ENCODE measurements around the gene SPINT1. TPM values are rescaled to one million over a fixed set of nuclear protein-coding genes. Genes with fewer than 3 reads are reported as not detected.

Gene SPINT1
- total and polyA plus RNA-seq, 2 donors (not counting 1 experiment from before 2014, with no cell fraction given) = 14.4 to 21.3 TPM

- Histone ChIP-seq H3K9ac (ENCODE audit: low read length) (no peak overlapping the region), H3K27ac (ENCODE audit: low read length in 2 of 2) (no peak overlapping the region), H3K4me2 (replicated peaks; ENCODE audit: low read depth, low read length, poor library complexity, severe bottlenecking) (no peak overlapping the region), H2AFZ (ENCODE audit: insufficient read depth, low read depth, low read length, poor library complexity, severe bottlenecking) (no peak overlapping the region), H3K9me3 (ENCODE audit: control extremely low read depth in 1 of 3, control insufficient read depth in 2 of 3, insufficient read depth in 1 of 3, low read length in 2 of 3) (no peaks in the 10 kb centered on the region), H3K4me1 (ENCODE audit: control insufficient read depth in 2 of 2, insufficient read depth in 2 of 2, low read length in 2 of 2) (peaks cover 1 to 7% of the 10 kb centered on the region in 2 donors), H4K20me1 (ENCODE audit: control insufficient read depth, insufficient read depth, low read length, poor library complexity, severe bottlenecking) (no peaks in the 10 kb centered on the region), H3K36me3 (replicated peaks in 1 of 2; ENCODE audit: control extremely low read depth in 1 of 2, control insufficient read depth in 1 of 2, extremely low read depth in 1 of 2, insufficient read depth in 2 of 2, low read length in 1 of 2) (no peaks in the 10 kb centered on the region), H3K79me2 (ENCODE audit: control insufficient read depth, insufficient read depth, low read length) (no peaks in the 10 kb centered on the region), H3K27me3 (replicated peaks in 1 of 4; ENCODE audit: control extremely low read depth in 1 of 4, control insufficient read depth in 3 of 4, insufficient read depth in 4 of 4, low read length in 3 of 4) (no peaks in the 10 kb centered on the region), H3K4me3 (ENCODE audit: control extremely low read depth in 1 of 5, extremely low read depth in 1 of 5, insufficient read depth in 1 of 5, low read depth in 2 of 5, low read length in 4 of 5) (no peak overlapping the region)
- ChIA-PET CTCF (interaction anchor here (1.2 kb wide), 1 partner anchor 41 kb away, joined by 6 read pairs; the partner anchor contains the start of gene VPS18), POLR2A (interaction anchor here (0.6 to 0.7 kb wide), 2 partner anchors 46 to 1785 kb away, joined by 5 to 7 read pairs; no protein-coding TSS in a partner anchor)
- Mint-ChIP-seq H3K9me3 (ENCODE audit: insufficient read depth) (no peaks in the 10 kb centered on the region), H3K4me3 (no peak overlapping the region), H3K27ac (no peak overlapping the region), H3K4me1 (peaks cover 9% of the 10 kb centered on the region), H3K27me3 (no peaks in the 10 kb centered on the region)
- WGBS (ENCODE audit: insufficient coverage) = no CpG with 5 or more reads among the region's 5 CpGs
- TF ChIP-seq EZH2 (IDR thresholded peaks at IDR 0.05; ENCODE audit: borderline replicate concordance, insufficient read depth, low read depth, low read length, poor library complexity, severe bottlenecking) = no peak
- TF ChIP-seq, protein P1, sequence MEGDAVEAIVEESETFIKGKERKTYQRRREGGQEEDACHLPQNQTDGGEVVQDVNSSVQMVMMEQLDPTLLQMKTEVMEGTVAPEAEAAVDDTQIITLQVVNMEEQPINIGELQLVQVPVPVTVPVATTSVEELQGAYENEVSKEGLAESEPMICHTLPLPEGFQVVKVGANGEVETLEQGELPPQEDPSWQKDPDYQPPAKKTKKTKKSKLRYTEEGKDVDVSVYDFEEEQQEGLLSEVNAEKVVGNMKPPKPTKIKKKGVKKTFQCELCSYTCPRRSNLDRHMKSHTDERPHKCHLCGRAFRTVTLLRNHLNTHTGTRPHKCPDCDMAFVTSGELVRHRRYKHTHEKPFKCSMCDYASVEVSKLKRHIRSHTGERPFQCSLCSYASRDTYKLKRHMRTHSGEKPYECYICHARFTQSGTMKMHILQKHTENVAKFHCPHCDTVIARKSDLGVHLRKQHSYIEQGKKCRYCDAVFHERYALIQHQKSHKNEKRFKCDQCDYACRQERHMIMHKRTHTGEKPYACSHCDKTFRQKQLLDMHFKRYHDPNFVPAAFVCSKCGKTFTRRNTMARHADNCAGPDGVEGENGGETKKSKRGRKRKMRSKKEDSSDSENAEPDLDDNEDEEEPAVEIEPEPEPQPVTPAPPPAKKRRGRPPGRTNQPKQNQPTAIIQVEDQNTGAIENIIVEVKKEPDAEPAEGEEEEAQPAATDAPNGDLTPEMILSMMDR (IDR thresholded peaks at IDR 0.05) = no peak
- DNase-seq = no peak
- intact Hi-C loops (cut with micrococcal nuclease) = no loop called here
- no peak for ATAC-seq (ENCODE audit: low read depth)
These were observed 8.7 kb downstream of the SPINT1 start for GRCh38 chr15:40852529-40852928.

GRCh38 chr15:40853241-40853890 lies 9.5 kb downstream of the SPINT1 start:
- H2AFZ ChIP-seq (ENCODE audit: insufficient read depth, low read depth, low read length, poor library complexity, severe bottlenecking) = no peak overlapping the region
- TF ChIP-seq, protein P1 (IDR thresholded peaks at IDR 0.05) = no peak
- TF ChIP-seq EZH2 (IDR thresholded peaks at IDR 0.05; ENCODE audit: borderline replicate concordance, insufficient read depth, low read depth, low read length, poor library complexity, severe bottlenecking) = no peak
- ChIA-PET POLR2A (no interaction called here), CTCF (no interaction called here)
- H3K36me3 ChIP-seq (replicated peaks in 1 of 2; ENCODE audit: control extremely low read depth in 1 of 2, control insufficient read depth in 1 of 2, extremely low read depth in 1 of 2, insufficient read depth in 2 of 2, low read length in 1 of 2) = no peaks in the 10 kb centered on the region
- H3K4me1 Mint-ChIP-seq = peaks cover 6% of the 10 kb centered on the region
- DNase-seq = no peak
- intact Hi-C loops (cut with micrococcal nuclease) = no loop called here
- H3K27ac ChIP-seq (ENCODE audit: low read length in 2 of 2) = no peak overlapping the region
- no peaks in the 10 kb centered on the region for H4K20me1 ChIP-seq (ENCODE audit: control insufficient read depth, insufficient read depth, low read length, poor library complexity, severe bottlenecking)
- H3K4me3 ChIP-seq (ENCODE audit: control extremely low read depth in 1 of 5, extremely low read depth in 1 of 5, insufficient read depth in 1 of 5, low read depth in 2 of 5, low read length in 4 of 5) = no peak overlapping the region
- H3K9me3 Mint-ChIP-seq (ENCODE audit: insufficient read depth) = no peaks in the 10 kb centered on the region
- H3K27ac Mint-ChIP-seq = no peak overlapping the region
- H3K79me2 ChIP-seq (ENCODE audit: control insufficient read depth, insufficient read depth, low read length) = no peaks in the 10 kb centered on the region
- no peaks in the 10 kb centered on the region for H3K9me3 ChIP-seq (ENCODE audit: control extremely low read depth in 1 of 3, control insufficient read depth in 2 of 3, insufficient read depth in 1 of 3, low read length in 2 of 3)
- no peaks in the 10 kb centered on the region for H3K27me3 Mint-ChIP-seq
- 95% methylated on average over 15 of the region's 16 CpGs for WGBS (ENCODE audit: insufficient coverage)
- no peak overlapping the region for H3K4me3 Mint-ChIP-seq
- H3K4me1 ChIP-seq (ENCODE audit: control insufficient read depth in 2 of 2, insufficient read depth in 2 of 2, low read length in 2 of 2) = peaks cover 0 to 7% of the 10 kb centered on the region in 2 donors
- H3K9ac ChIP-seq (ENCODE audit: low read length) = no peak overlapping the region
- no peak for ATAC-seq (ENCODE audit: low read depth)
- no peak overlapping the region for H3K4me2 ChIP-seq (replicated peaks; ENCODE audit: low read depth, low read length, poor library complexity, severe bottlenecking)
- H3K27me3 ChIP-seq (replicated peaks in 1 of 4; ENCODE audit: control extremely low read depth in 1 of 4, control insufficient read depth in 3 of 4, insufficient read depth in 4 of 4, low read length in 3 of 4) = no peaks in the 10 kb centered on the region
